H9 (cell line): ENCODE data around the gene SCD5. TPM values are rescaled to one million over a fixed set of nuclear protein-coding genes. Genes with fewer than 3 reads are reported as not detected.

ENCODE experiments used
- DNase-seq: peaks from one replicate; pipeline ENCODE4 v3.0.0-alpha.2; 2017
- H2AFZ ChIP-seq: one replicate; pipeline ENCODE4 v1.6.1; 2013; ENCODE audit warnings: mild to moderate bottlenecking, low read length, control low read depth, moderate library complexity
- H2AK5ac ChIP-seq: 2 replicates; pipeline ENCODE4 v1.6.1; 2013; ENCODE audit warnings: low read length, control low read depth, mixed read lengths; ENCODE audit not compliant: insufficient read length
- H2BK120ac ChIP-seq: one replicate; pipeline ENCODE4 v1.6.1; 2013; ENCODE audit warnings: low read depth, mild to moderate bottlenecking, low read length, control low read depth, inconsistent platforms; ENCODE audit not compliant: poor library complexity, severe bottlenecking
- H2BK12ac ChIP-seq: 2 replicates; pipeline ENCODE4 v1.6.1; 2013; ENCODE audit warnings: low read length, control low read depth, mixed read lengths, low read depth; ENCODE audit not compliant: insufficient read length
- H2BK15ac ChIP-seq: 2 replicates; pipeline ENCODE4 v1.6.1; 2013; ENCODE audit warnings: low read depth, low read length, control low read depth
- H2BK20ac ChIP-seq: one replicate; pipeline ENCODE4 v1.6.1; 2013; ENCODE audit warnings: low read depth, mild to moderate bottlenecking, low read length, control low read depth, inconsistent platforms; ENCODE audit not compliant: poor library complexity, severe bottlenecking
- H2BK5ac ChIP-seq: 2 replicates; pipeline ENCODE4 v1.6.1; 2013; ENCODE audit warnings: low read length, control low read depth, mixed read lengths; ENCODE audit not compliant: insufficient read length
- H3K14ac ChIP-seq: 2 replicates; pipeline ENCODE4 v1.6.1; 2013; ENCODE audit warnings: low read length, control low read depth; ENCODE audit not compliant: insufficient read depth
- H3K18ac ChIP-seq: 2 replicates; pipeline ENCODE4 v1.6.1; 2013; ENCODE audit warnings: low read depth, mild to moderate bottlenecking, mixed read lengths, low read length, control low read depth; ENCODE audit not compliant: insufficient read length
- H3K23ac ChIP-seq: 2 replicates; pipeline ENCODE4 v1.6.1; 2013; ENCODE audit warnings: low read length, control low read depth, mixed read lengths, low read depth; ENCODE audit not compliant: insufficient read length
- H3K23me2 ChIP-seq: 2 replicates; pipeline ENCODE4 v1.6.1; 2013; ENCODE audit warnings: low read depth, mild to moderate bottlenecking, mixed read lengths, low read length, control low read depth; ENCODE audit not compliant: insufficient read length, poor library complexity, severe bottlenecking
- H3K27ac ChIP-seq: 2 replicates; pipeline ENCODE4 v1.5.1; 2013; ENCODE audit warnings: low read length, control low read depth, mixed read lengths, low read depth; ENCODE audit not compliant: insufficient read length
- H3K27me3 ChIP-seq: 2 replicates; pipeline ENCODE4 v1.6.1; 2013; ENCODE audit warnings: low read length, control low read depth, inconsistent platforms; ENCODE audit not compliant: insufficient read depth
- H3K4ac ChIP-seq: 2 replicates; pipeline ENCODE4 v1.6.1; 2013; ENCODE audit warnings: low read depth, mild to moderate bottlenecking, control low read depth, inconsistent platforms, low read length, moderate library complexity
- H3K4me1 ChIP-seq: 2 replicates; pipeline ENCODE4 v1.6.1; 2013; ENCODE audit warnings: low read length, control low read depth, inconsistent platforms; ENCODE audit not compliant: insufficient read depth
- H3K4me2 ChIP-seq: 2 replicates; pipeline ENCODE4 v1.6.1; 2013; ENCODE audit warnings: low read length, control low read depth, mixed read lengths; ENCODE audit not compliant: insufficient read length, insufficient read depth
- H3K56ac ChIP-seq: 2 replicates; pipeline ENCODE4 v1.6.1; 2013; ENCODE audit warnings: low read depth, mild to moderate bottlenecking, mixed read lengths, low read length, control low read depth; ENCODE audit not compliant: insufficient read length
- H3K79me1 ChIP-seq: 2 replicates; pipeline ENCODE4 v1.6.1; 2013; ENCODE audit warnings: low read depth, mild to moderate bottlenecking, moderate library complexity, low read length, control low read depth, inconsistent platforms; ENCODE audit not compliant: insufficient read depth, poor library complexity, severe bottlenecking
- H3K79me2 ChIP-seq: 2 replicates; pipeline ENCODE4 v1.6.1; 2013; ENCODE audit warnings: low read length, control low read depth, inconsistent platforms; ENCODE audit not compliant: insufficient read depth
- H3K9ac ChIP-seq: 2 replicates; pipeline ENCODE4 v1.6.1; 2013; ENCODE audit warnings: low read length, control low read depth, mixed read lengths; ENCODE audit not compliant: insufficient read length; ENCODE audit errors: extremely low read depth
- H3K9me3 ChIP-seq: one replicate; pipeline ENCODE4 v1.6.1; 2013; ENCODE audit warnings: low read depth, low read length, inconsistent platforms; ENCODE audit not compliant: control insufficient read depth
- H3T11ph ChIP-seq: one replicate; pipeline ENCODE4 v1.6.1; 2013; ENCODE audit warnings: mild to moderate bottlenecking, low read length, control low read depth, inconsistent platforms
- H4K20me1 ChIP-seq: one replicate; pipeline ENCODE4 v1.6.1; 2013; ENCODE audit not compliant: control insufficient read depth, insufficient read length, insufficient read depth
- H4K5ac ChIP-seq: 2 replicates; pipeline ENCODE4 v1.6.1; 2013; ENCODE audit warnings: low read depth, mild to moderate bottlenecking, mixed read lengths, low read length, control low read depth; ENCODE audit not compliant: insufficient read length
- H4K8ac ChIP-seq: replicated peaks from 2 replicates; pipeline ENCODE4 v1.6.1; 2013; ENCODE audit warnings: low read length, control low read depth, mixed read lengths, low read depth; ENCODE audit not compliant: insufficient read length
- H4K91ac ChIP-seq: 2 replicates; pipeline ENCODE4 v1.6.1; 2013; ENCODE audit warnings: low read depth, mild to moderate bottlenecking, moderate library complexity, mixed read lengths, low read length, control low read depth; ENCODE audit not compliant: insufficient read length
- H3K27ac Mint-ChIP-seq, 3 experiments: 2 replicates in 2 of 3; 3 replicates in 1 of 3; pipeline ENCODE4 v1.8.0; 2020 to 2021; ENCODE audit warnings: mixed read lengths in 3 of 3, mild to moderate bottlenecking in 1 of 3, moderate library complexity in 1 of 3
- H3K27me3 Mint-ChIP-seq: 2 replicates; pipeline ENCODE4 v1.8.0; 2021; ENCODE audit warnings: low read depth, mild to moderate bottlenecking, moderate library complexity, mixed read lengths
- H3K36me3 Mint-ChIP-seq, 3 experiments: 2 replicates in 2 of 3; 3 replicates in 1 of 3; pipeline ENCODE4 v1.8.0; 2020 to 2021; ENCODE audit warnings: low read depth in 3 of 3, mixed read lengths in 3 of 3; ENCODE audit not compliant: insufficient read depth in 1 of 3
- H3K4me1 Mint-ChIP-seq, 2 experiments: 2 replicates each; pipeline ENCODE4 v1.8.0; 2020; ENCODE audit warnings: mixed read lengths in 2 of 2
- H3K4me3 Mint-ChIP-seq, 2 experiments: 2 replicates in 1 of 2; 3 replicates in 1 of 2; pipeline ENCODE4 v1.8.0; 2020 to 2021; ENCODE audit warnings: mild to moderate bottlenecking in 2 of 2, mixed read lengths in 2 of 2, moderate library complexity in 1 of 2
- H3K9me3 Mint-ChIP-seq, 2 experiments: 2 replicates in 1 of 2; 3 replicates in 1 of 2; pipeline ENCODE4 v1.8.0; 2020; ENCODE audit warnings: mild to moderate bottlenecking in 2 of 2, mixed read lengths in 2 of 2, moderate library complexity in 1 of 2
- CTCF ChIP-seq: fragments of 200-600 bp; sonication (generic); conservative IDR thresholded peaks from 3 replicates; pipeline ENCODE4 v1.8.0; 2021; ENCODE audit warnings: antibody characterized with exemption, mild to moderate bottlenecking
- WGBS: extraction: QIAGEN DNeasy Blood & Tissue Kit; methylation state at CpG from one replicate; pipeline ENCODE4 v1.1.7; 2013; ENCODE audit warnings: missing lambda C conversion rate, low lambda C conversion rate, mixed read lengths; ENCODE audit not compliant: insufficient read length; ENCODE audit errors: extremely low coverage; 5-methylcytosine and 5-hydroxymethylcytosine counted together
- total RNA-seq: library from RNA; stranded (reverse); gene quantifications from 2 replicates; pipeline ENCODE4 v1.2.1, GENCODE V29; 2021

The SCD5 gene
- total RNA-seq, 1 experiment from 2014 or later = 0.68 TPM

- no peak overlapping the region for H2BK120ac ChIP-seq
- H2BK20ac ChIP-seq = no peak overlapping the region
- H2BK15ac ChIP-seq = no peak overlapping the region
- H3K4me1 ChIP-seq = no peaks in the 10 kb centered on the region
- Mint-ChIP-seq H3K27ac (no peak overlapping the region), H3K36me3 (no peaks in the 10 kb centered on the region), H3K9me3 (no peaks in the 10 kb centered on the region), H3K27me3 (peaks cover 7% of the 10 kb centered on the region), H3K4me1 (peaks cover 18 to 21% of the 10 kb centered on the region in 2 experiments), H3K4me3 (no peak overlapping the region)
- no peak overlapping the region for H2BK5ac ChIP-seq
- H3K23me2 ChIP-seq = no peaks in the 10 kb centered on the region
- no peak overlapping the region for H4K8ac ChIP-seq
- no peaks in the 10 kb centered on the region for H3K27me3 ChIP-seq
- no peaks in the 10 kb centered on the region for H3K79me1 ChIP-seq
- DNase-seq = no peak
- no peak overlapping the region for H4K5ac ChIP-seq
- no peak overlapping the region for H3K4ac ChIP-seq
- no peaks in the 10 kb centered on the region for H4K20me1 ChIP-seq
- H3K23ac ChIP-seq = no peak overlapping the region
- no CpG with 5 or more reads among the region's 6 CpGs for WGBS
- H2AK5ac ChIP-seq = no peak overlapping the region
- no peak for TF ChIP-seq CTCF
- no peak overlapping the region for H2AFZ ChIP-seq
- no peak overlapping the region for H3K14ac ChIP-seq
- no peak overlapping the region for H3K56ac ChIP-seq
- no peak overlapping the region for H3K18ac ChIP-seq
- H3K4me2 ChIP-seq = no peak overlapping the region
- no peak overlapping the region for H2BK12ac ChIP-seq
- no peaks in the 10 kb centered on the region for H3K79me2 ChIP-seq
- no peak overlapping the region for H3K27ac ChIP-seq
- no peak overlapping the region for H3T11ph ChIP-seq
- no peak overlapping the region for H4K91ac ChIP-seq
- H3K9ac ChIP-seq = no peak overlapping the region
- no peaks in the 10 kb centered on the region for H3K9me3 ChIP-seq
These were observed 53.3 kb downstream of the SCD5 start for GRCh38 chr4:82745173-82745842.
